Neural cell (in vitro differentiated cells): ENCODE data around the gene ALK. TPM values are rescaled to one million over a fixed set of nuclear protein-coding genes. Genes with fewer than 3 reads are reported as not detected.

ENCODE experiments used
- H2AFZ ChIP-seq: fragments of 200-600, 300-800 bp; sonication (generic), shearing (Covaris generic); 2 replicates; pipeline ENCODE4 v1.6.0; 2014; ENCODE audit warnings: low read depth, mild to moderate bottlenecking, antibody characterized with exemption, low read length, moderate library complexity
- H3F3A ChIP-seq: fragments of 200-600 bp; shearing (Covaris generic); 2 replicates; pipeline ENCODE4 v1.6.1; 2016; ENCODE audit warnings: mild to moderate bottlenecking, moderate library complexity, mixed read lengths, antibody characterized with exemption, low read length; ENCODE audit not compliant: insufficient read depth, poor library complexity, severe bottlenecking
- H3K27ac ChIP-seq: fragments of 200-600, 300-800 bp; sonication (generic), shearing (Covaris generic); 2 replicates; pipeline ENCODE4 v1.5.1; 2014; ENCODE audit warnings: mild to moderate bottlenecking, low read length, moderate library complexity
- H3K27me3 ChIP-seq: fragments of 300-800, 200-600 bp; sonication (generic), shearing (Covaris generic); 2 replicates; pipeline ENCODE4 v1.6.0; 2014; ENCODE audit warnings: mild to moderate bottlenecking, low read depth, low read length, moderate library complexity; ENCODE audit not compliant: insufficient read depth
- H3K36me3 ChIP-seq: fragments of 300-800, 200-600 bp; sonication (generic), shearing (Covaris generic); 2 replicates; pipeline ENCODE4 v1.5.1; 2014; ENCODE audit warnings: mild to moderate bottlenecking, antibody characterized with exemption, low read length, moderate library complexity; ENCODE audit not compliant: insufficient read depth
- H3K4me2 ChIP-seq: fragments of 300-800, 200-600 bp; sonication (generic), shearing (Covaris generic); 2 replicates; pipeline ENCODE4 v1.6.0; 2014; ENCODE audit warnings: mild to moderate bottlenecking, low read length
- H3K4me3 ChIP-seq: fragments of 300-800, 200-600 bp; sonication (generic), shearing (Covaris generic); 2 replicates; pipeline ENCODE4 v1.5.1; 2014; ENCODE audit warnings: mild to moderate bottlenecking, low read length, moderate library complexity
- H3K79me2 ChIP-seq: fragments of 200-600 bp; shearing (Covaris generic); replicated peaks from 2 replicates; pipeline ENCODE4 v1.6.0; 2014; ENCODE audit warnings: mild to moderate bottlenecking, low read length, moderate library complexity; ENCODE audit not compliant: insufficient read depth
- H3K9ac ChIP-seq: fragments of 300-800, 200-600 bp; sonication (generic), shearing (Covaris generic); 2 replicates; pipeline ENCODE4 v1.6.1; 2016; ENCODE audit warnings: mild to moderate bottlenecking, low read length, mixed read lengths
- H3K9me2 ChIP-seq: fragments of 200-600 bp; shearing (Covaris generic); 2 replicates; pipeline ENCODE4 v1.6.1; 2016; ENCODE audit warnings: mild to moderate bottlenecking, low read length, mixed read lengths; ENCODE audit not compliant: insufficient read depth
- H3K9me3 ChIP-seq: fragments of 200-600, 300-800 bp; sonication (generic), shearing (Covaris generic); 2 replicates; pipeline ENCODE4 v1.6.1; 2016; ENCODE audit warnings: mild to moderate bottlenecking, mixed run types, low read length, moderate library complexity, mixed read lengths
- H4K20me1 ChIP-seq: fragments of 200-600 bp; shearing (Covaris generic); 2 replicates; pipeline ENCODE4 v1.6.1; 2016; ENCODE audit warnings: mild to moderate bottlenecking, mixed run types; ENCODE audit not compliant: insufficient read depth
- EP300 ChIP-seq: fragments of 450-650 bp; conservative IDR thresholded peaks from 2 replicates; pipeline ENCODE4 v1.6.1; 2014; ENCODE audit warnings: antibody characterized with exemption, mild to moderate bottlenecking, moderate library complexity; ENCODE audit not compliant: poor library complexity, severe bottlenecking
- EZH2 ChIP-seq: fragments of 200-600, 300-800 bp; shearing (Covaris generic), sonication (generic); IDR thresholded peaks from 2 replicates; pipeline ENCODE4 v1.6.1; 2014; ENCODE audit warnings: antibody characterized with exemption, low read length, borderline replicate concordance, mild to moderate bottlenecking; ENCODE audit not compliant: insufficient read depth, poor library complexity, severe bottlenecking
- MXI1 ChIP-seq: fragments of 450-650 bp; conservative IDR thresholded peaks from 2 replicates; pipeline ENCODE4 v1.6.1; 2014; ENCODE audit warnings: antibody characterized with exemption, mild to moderate bottlenecking; ENCODE audit not compliant: poor library complexity, severe bottlenecking
- POLR2AphosphoS5 ChIP-seq: IDR thresholded peaks from 2 replicates; pipeline ENCODE4 v1.6.1; 2012
- RAD21 ChIP-seq: fragments of 450-650 bp; conservative IDR thresholded peaks from 2 replicates; pipeline ENCODE4 v1.6.1; 2014; ENCODE audit warnings: antibody characterized with exemption, mild to moderate bottlenecking, moderate library complexity
- SMC3 ChIP-seq: fragments of 450-650 bp; conservative IDR thresholded peaks from 2 replicates; pipeline ENCODE4 v1.6.1; 2014; ENCODE audit warnings: antibody characterized with exemption, mild to moderate bottlenecking, moderate library complexity; ENCODE audit not compliant: poor library complexity
- TAF1 ChIP-seq: IDR thresholded peaks from 2 replicates; pipeline ENCODE4 v1.6.1; 2012; ENCODE audit warnings: low read depth
- polyA plus RNA-seq: library from polyadenylated mRNA; depleted of rRNA; stranded (reverse); fragments of >200 nt; gene quantifications from 2 replicates; pipeline ENCODE4 v1.2.3, GENCODE V29; 2014
- TF ChIP-seq, protein P1 (sequence below): fragments of 450-650 bp; IDR thresholded peaks from 2 replicates; pipeline ENCODE4 v1.5.1; 2014; ENCODE audit warnings: antibody characterized with exemption, mild to moderate bottlenecking, moderate library complexity; ENCODE audit not compliant: poor library complexity, severe bottlenecking
- TF ChIP-seq, protein P2 (sequence below): IDR thresholded peaks from 2 replicates; pipeline ENCODE4 v1.6.1; 2012; ENCODE audit warnings: borderline replicate concordance

Gene ALK
- polyA plus RNA-seq, 1 donor from 2014 or later: 7.1 TPM

DNA sequence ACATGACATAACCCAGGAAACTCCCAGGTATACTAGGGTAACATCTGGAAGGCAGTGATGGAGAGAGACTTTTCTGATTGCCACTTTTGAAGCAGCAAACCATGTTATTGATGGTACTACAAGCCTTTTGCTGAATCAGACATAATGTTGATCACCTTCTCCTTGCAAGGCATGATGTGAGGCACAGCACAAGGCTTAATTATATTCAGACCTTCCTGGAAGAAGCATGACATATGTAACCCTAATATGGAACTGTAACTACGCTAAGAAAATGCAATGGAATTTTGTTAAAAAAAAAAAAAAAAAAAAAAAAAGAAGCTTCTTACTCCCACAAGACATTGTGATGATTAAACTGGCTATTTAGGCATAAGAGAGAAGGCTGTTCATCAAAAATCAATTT is 145.4 kb downstream of the ALK start:
- Histone ChIP-seq H3K79me2 (no peaks in the 10 kb centered on the region), H3K9me2 (no peaks in the 10 kb centered on the region), H3K4me2 (no peak overlapping the region), H3K27me3 (no peaks in the 10 kb centered on the region), H2AFZ (no peak overlapping the region), H3K9ac (no peak overlapping the region), H3K9me3 (no peaks in the 10 kb centered on the region), H3F3A (no peaks in the 10 kb centered on the region), H3K4me3 (no peak overlapping the region), H4K20me1 (no peaks in the 10 kb centered on the region), H3K27ac (no peak overlapping the region), H3K36me3 (no peaks in the 10 kb centered on the region)
- TF ChIP-seq EZH2 (no peak), TAF1 (no peak), MXI1 (no peak), POLR2AphosphoS5 (no peak), SMC3 (no peak), EP300 (no peak), RAD21 (no peak)
- TF ChIP-seq, protein P1, sequence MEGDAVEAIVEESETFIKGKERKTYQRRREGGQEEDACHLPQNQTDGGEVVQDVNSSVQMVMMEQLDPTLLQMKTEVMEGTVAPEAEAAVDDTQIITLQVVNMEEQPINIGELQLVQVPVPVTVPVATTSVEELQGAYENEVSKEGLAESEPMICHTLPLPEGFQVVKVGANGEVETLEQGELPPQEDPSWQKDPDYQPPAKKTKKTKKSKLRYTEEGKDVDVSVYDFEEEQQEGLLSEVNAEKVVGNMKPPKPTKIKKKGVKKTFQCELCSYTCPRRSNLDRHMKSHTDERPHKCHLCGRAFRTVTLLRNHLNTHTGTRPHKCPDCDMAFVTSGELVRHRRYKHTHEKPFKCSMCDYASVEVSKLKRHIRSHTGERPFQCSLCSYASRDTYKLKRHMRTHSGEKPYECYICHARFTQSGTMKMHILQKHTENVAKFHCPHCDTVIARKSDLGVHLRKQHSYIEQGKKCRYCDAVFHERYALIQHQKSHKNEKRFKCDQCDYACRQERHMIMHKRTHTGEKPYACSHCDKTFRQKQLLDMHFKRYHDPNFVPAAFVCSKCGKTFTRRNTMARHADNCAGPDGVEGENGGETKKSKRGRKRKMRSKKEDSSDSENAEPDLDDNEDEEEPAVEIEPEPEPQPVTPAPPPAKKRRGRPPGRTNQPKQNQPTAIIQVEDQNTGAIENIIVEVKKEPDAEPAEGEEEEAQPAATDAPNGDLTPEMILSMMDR: no peak
- TF ChIP-seq, protein P2, sequence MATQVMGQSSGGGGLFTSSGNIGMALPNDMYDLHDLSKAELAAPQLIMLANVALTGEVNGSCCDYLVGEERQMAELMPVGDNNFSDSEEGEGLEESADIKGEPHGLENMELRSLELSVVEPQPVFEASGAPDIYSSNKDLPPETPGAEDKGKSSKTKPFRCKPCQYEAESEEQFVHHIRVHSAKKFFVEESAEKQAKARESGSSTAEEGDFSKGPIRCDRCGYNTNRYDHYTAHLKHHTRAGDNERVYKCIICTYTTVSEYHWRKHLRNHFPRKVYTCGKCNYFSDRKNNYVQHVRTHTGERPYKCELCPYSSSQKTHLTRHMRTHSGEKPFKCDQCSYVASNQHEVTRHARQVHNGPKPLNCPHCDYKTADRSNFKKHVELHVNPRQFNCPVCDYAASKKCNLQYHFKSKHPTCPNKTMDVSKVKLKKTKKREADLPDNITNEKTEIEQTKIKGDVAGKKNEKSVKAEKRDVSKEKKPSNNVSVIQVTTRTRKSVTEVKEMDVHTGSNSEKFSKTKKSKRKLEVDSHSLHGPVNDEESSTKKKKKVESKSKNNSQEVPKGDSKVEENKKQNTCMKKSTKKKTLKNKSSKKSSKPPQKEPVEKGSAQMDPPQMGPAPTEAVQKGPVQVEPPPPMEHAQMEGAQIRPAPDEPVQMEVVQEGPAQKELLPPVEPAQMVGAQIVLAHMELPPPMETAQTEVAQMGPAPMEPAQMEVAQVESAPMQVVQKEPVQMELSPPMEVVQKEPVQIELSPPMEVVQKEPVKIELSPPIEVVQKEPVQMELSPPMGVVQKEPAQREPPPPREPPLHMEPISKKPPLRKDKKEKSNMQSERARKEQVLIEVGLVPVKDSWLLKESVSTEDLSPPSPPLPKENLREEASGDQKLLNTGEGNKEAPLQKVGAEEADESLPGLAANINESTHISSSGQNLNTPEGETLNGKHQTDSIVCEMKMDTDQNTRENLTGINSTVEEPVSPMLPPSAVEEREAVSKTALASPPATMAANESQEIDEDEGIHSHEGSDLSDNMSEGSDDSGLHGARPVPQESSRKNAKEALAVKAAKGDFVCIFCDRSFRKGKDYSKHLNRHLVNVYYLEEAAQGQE: no peak

DNA sequence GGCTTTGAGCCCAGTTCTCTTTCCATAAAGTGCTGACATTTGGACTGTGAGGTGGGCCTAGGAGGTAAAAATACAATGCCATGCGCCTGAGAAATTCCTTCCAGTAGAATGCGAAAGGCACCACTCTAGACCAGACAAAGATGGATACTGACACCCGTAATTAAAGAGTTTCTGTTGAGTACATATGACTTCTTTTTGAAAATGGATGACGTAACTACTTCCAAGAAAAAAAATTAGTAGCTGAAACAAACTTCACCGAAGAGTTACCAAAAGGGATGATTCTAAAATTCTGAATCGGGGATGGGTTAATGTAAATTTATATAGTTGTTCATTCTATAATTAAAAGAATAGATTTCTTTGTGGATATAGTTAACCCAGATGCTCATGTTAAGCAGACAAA is 146.8 kb downstream of the ALK start:
- Histone ChIP-seq H3F3A (no peaks in the 10 kb centered on the region), H3K4me2 (no peak overlapping the region), H3K27me3 (no peaks in the 10 kb centered on the region), H3K27ac (no peak overlapping the region), H2AFZ (no peak overlapping the region), H4K20me1 (no peaks in the 10 kb centered on the region), H3K9me2 (no peaks in the 10 kb centered on the region), H3K36me3 (no peaks in the 10 kb centered on the region), H3K9me3 (no peaks in the 10 kb centered on the region), H3K79me2 (no peaks in the 10 kb centered on the region), H3K9ac (no peak overlapping the region), H3K4me3 (no peak overlapping the region)
- TF ChIP-seq MXI1: no peak
- TF ChIP-seq SMC3: no peak
- TF ChIP-seq TAF1: no peak
- TF ChIP-seq, protein P1: no peak
- TF ChIP-seq POLR2AphosphoS5: no peak
- TF ChIP-seq, protein P2: no peak
- no peak for TF ChIP-seq RAD21
- TF ChIP-seq EP300: no peak
- TF ChIP-seq EZH2: no peak
